HFFc6 (cell line): ENCODE measurements around the gene CYTH3. TPM values are rescaled to one million over a fixed set of nuclear protein-coding genes. Genes with fewer than 3 reads are reported as not detected.

Experiments
- DNase-seq: peaks from one replicate; pipeline ENCODE4 v3.0.0-alpha.2; 2018
- H3K27ac Mint-ChIP-seq: 2 replicates; pipeline ENCODE4 v1.8.0; 2020; ENCODE audit warnings: mild to moderate bottlenecking, mixed read lengths
- H3K27me3 Mint-ChIP-seq: 2 replicates; pipeline ENCODE4 v1.8.0; 2021; ENCODE audit warnings: mild to moderate bottlenecking, moderate library complexity, mixed read lengths; ENCODE audit not compliant: insufficient read depth
- H3K36me3 Mint-ChIP-seq: 2 replicates; pipeline ENCODE4 v1.8.0; 2021; ENCODE audit warnings: low read depth, mixed read lengths
- H3K4me1 Mint-ChIP-seq: 2 replicates; pipeline ENCODE4 v1.8.0; 2020; ENCODE audit warnings: low read depth, mixed read lengths
- H3K4me3 Mint-ChIP-seq: 2 replicates; pipeline ENCODE4 v1.8.0; 2020; ENCODE audit warnings: mild to moderate bottlenecking, moderate library complexity, mixed read lengths
- H3K9me3 Mint-ChIP-seq: 2 replicates; pipeline ENCODE4 v1.8.0; 2020; ENCODE audit warnings: mild to moderate bottlenecking, mixed read lengths
- total RNA-seq, 6 experiments: library from RNA; stranded (reverse); fragmentation: NEBNext Ultra II Directional; extraction: Animal tissue kit (Norgen Biotek cat#: 25700); gene quantifications; 2 replicates in 1 of 6; 3 replicates in 5 of 6; pipeline ENCODE4 v1.2.3, GENCODE V29; 2021
- TF ChIP-seq, protein P1 (sequence below): fragments of 200-600 bp; sonication (generic); IDR thresholded peaks from 2 replicates; pipeline ENCODE4 v1.5.0; 2021; ENCODE audit warnings: antibody characterized with exemption, mild to moderate bottlenecking

The CYTH3 gene
- total RNA-seq, 6 experiments from 2014 or later: 38.6 to 53.6 (median 47.9) TPM

GRCh38 chr7:6205971-6206660, 66.3 kb downstream of the CYTH3 start:
- H3K36me3 Mint-ChIP-seq: peaks cover 22% of the 10 kb centered on the region
- peaks cover 3% of the 10 kb centered on the region; the same call in 1 of the 2 replicates for H3K27me3 Mint-ChIP-seq
- peaks cover 64% of the 10 kb centered on the region for H3K4me1 Mint-ChIP-seq
- peak overlapping the region; percentile 35; the same call in 1 of the 2 replicates for H3K4me3 Mint-ChIP-seq
- TF ChIP-seq, protein P1, sequence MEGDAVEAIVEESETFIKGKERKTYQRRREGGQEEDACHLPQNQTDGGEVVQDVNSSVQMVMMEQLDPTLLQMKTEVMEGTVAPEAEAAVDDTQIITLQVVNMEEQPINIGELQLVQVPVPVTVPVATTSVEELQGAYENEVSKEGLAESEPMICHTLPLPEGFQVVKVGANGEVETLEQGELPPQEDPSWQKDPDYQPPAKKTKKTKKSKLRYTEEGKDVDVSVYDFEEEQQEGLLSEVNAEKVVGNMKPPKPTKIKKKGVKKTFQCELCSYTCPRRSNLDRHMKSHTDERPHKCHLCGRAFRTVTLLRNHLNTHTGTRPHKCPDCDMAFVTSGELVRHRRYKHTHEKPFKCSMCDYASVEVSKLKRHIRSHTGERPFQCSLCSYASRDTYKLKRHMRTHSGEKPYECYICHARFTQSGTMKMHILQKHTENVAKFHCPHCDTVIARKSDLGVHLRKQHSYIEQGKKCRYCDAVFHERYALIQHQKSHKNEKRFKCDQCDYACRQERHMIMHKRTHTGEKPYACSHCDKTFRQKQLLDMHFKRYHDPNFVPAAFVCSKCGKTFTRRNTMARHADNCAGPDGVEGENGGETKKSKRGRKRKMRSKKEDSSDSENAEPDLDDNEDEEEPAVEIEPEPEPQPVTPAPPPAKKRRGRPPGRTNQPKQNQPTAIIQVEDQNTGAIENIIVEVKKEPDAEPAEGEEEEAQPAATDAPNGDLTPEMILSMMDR: no peak
- no peaks in the 10 kb centered on the region for H3K9me3 Mint-ChIP-seq
- peak overlapping the region; percentile 82 for H3K27ac Mint-ChIP-seq
- DNase-seq: peak; percentile 27

DNA sequence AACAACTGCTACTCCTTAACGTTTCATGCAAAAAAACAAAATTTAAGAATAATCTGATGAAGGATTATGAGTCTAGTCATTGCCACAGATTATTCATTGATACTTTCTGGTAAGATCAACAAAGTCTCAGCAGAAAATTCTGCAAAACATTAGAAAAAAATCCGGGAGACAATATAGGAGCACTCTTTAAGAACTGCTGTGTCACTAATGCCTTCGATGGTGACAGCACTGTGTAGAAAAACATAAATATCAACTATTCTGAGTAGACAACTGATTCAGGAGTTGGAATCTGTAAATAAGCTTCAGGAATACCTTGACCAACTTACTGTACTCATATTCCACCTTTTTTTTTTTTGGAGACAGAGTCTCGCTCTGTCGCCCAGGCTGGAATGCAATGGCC, 69.0 kb downstream of the CYTH3 start:
- H3K4me1 Mint-ChIP-seq: peaks cover 74% of the 10 kb centered on the region

GRCh38 chr7:6202117-6202516, 70.3 kb downstream of the CYTH3 start:
- Mint-ChIP-seq H3K27ac (no peak overlapping the region), H3K27me3 (peaks cover 3% of the 10 kb centered on the region; the same call in 1 of the 2 replicates), H3K9me3 (no peaks in the 10 kb centered on the region), H3K4me1 (peaks cover 70% of the 10 kb centered on the region), H3K4me3 (no peak overlapping the region), H3K36me3 (peaks cover 13% of the 10 kb centered on the region)
- DNase-seq: no peak
- TF ChIP-seq, protein P1: no peak

More for the DNA sequence above, 69.0 kb downstream of the CYTH3 start:
- Mint-ChIP-seq H3K27me3 (peaks cover 3% of the 10 kb centered on the region; the same call in 1 of the 2 replicates), H3K27ac (peak overlapping the region; percentile 10; the same call in 1 of the 2 replicates), H3K9me3 (no peaks in the 10 kb centered on the region), H3K36me3 (peaks cover 13% of the 10 kb centered on the region), H3K4me3 (no peak overlapping the region)
- DNase-seq: no peak
- TF ChIP-seq, protein P1: no peak

DNA sequence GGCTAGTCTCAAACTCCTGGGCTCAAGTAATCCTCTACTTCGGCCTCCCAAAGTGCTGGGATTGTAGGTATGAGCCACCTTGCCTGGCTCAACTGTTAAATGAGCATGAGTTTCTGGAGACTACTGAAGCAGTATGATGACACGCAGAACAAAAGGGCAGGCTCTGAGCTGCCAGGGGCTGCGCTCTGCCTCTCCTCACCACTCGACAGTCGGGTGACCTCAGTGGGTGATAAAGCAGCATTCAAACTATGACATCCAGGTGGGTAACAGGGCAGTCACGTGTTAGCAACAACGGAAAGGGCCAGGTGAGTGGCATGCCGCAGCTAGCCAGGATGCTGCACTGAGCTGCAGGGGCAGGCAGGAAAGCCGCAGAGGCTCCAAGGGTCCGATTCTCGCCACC, 71.5 kb downstream of the CYTH3 start:
- Mint-ChIP-seq H3K27ac (no peak overlapping the region), H3K9me3 (no peaks in the 10 kb centered on the region), H3K4me1 (peaks cover 64% of the 10 kb centered on the region), H3K36me3 (peaks cover 12% of the 10 kb centered on the region), H3K4me3 (no peak overlapping the region), H3K27me3 (peaks cover 3% of the 10 kb centered on the region; the same call in 1 of the 2 replicates)
- no peak for DNase-seq
- TF ChIP-seq, protein P1: no peak

DNA sequence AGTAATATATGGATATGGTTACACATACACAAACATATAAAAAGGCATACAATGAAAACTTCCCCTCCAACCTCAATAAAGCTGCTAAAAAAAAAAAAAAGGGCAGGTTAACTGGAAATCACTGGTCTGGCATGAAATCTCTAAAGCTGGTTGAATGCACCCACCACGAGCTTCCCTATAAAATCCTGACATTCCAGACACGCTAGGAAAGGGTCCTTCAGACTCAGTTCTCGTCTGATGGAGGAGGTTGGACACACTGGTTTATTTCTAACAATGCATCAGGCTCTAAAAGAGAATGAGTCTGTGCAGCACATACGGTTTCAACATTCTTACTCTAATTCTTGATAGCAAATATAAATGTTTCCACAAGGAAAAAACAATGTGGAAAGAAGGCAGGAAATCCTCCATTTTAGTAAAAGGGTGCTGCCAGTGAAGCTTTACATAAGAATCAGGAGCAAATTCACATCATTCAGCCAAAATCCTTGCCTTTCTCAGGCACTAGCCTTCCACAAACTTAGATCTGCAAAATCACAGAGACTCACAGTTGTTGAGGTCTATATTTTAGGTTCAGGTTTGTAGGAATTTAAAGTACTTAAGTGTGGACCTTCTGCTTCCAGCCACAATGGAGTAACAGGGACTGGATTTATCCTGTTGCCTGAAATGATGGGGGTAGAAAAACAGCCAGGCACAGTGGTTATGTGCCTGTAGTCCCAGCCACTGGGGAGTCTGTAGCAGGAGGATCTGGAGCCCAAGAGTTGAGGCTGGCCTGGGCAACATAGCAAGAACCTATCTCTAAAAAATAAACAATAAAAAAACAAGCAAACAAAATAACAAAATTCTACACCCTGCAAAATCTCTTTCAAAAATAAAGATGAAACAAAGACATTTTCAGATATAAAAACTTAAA, 73.5 kb downstream of the CYTH3 start:
- H3K27ac Mint-ChIP-seq: peak overlapping the region; percentile 46
- DNase-seq: no peak

More for the DNA sequence above, 73.5 kb downstream of the CYTH3 start:
- Mint-ChIP-seq H3K36me3 (peaks cover 16% of the 10 kb centered on the region), H3K4me1 (peaks cover 46% of the 10 kb centered on the region), H3K9me3 (no peaks in the 10 kb centered on the region), H3K27me3 (peaks cover 3% of the 10 kb centered on the region; the same call in 1 of the 2 replicates), H3K4me3 (no peak overlapping the region)
- TF ChIP-seq, protein P1: no peak
